HG03095 (cell line): Measurements from ENCODE around the gene A1CF.
"Not testable (repeated sequence)": the region's sequence is repeated elsewhere in the genome, so short reads cannot be mapped to it uniquely, and the experiment has no call there.

Experiments
- ATAC-seq: cut with Tn5 transposase; IDR thresholded peaks from one replicate; pipeline ENCODE4 v1.9.1; 2021; ENCODE audit warnings: moderate library complexity; ENCODE audit not compliant: unreplicated experiment

The A1CF gene

GRCh38 chr10:50794490-50794889 lies 90.9 kb downstream of the A1CF start:
- no peak for ATAC-seq

- no peak for ATAC-seq
Measured at GRCh38 chr10:50788951-50789945, 96.2 kb downstream of the A1CF start.

DNA sequence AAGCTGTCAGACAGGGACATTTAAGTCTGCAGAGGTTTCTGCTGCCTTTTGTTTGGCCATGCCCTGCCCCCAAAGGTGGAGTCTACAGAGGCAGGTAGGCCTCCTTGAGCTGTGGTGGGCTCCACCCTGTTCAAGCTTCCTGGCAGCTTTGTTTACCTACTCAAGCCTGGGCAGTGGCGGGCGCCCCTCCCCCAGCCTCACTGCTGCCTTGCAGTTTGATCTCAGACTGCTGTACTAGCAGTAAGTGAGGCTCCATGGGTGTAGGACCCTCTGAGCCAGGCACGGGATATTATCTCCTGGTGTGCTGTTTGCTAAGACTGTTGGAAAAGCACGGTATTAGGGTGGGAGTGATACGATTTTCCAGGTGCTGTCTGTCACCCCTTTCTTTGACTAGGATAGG lies 97.5 kb downstream of the A1CF start:
- not testable (repeated sequence) for ATAC-seq

GRCh38 chr10:50782017-50782416 lies 103.4 kb downstream of the A1CF start:
- ATAC-seq: not testable (repeated sequence)

GRCh38 chr10:50780036-50780435 lies 105.4 kb downstream of the A1CF start:
- not testable (repeated sequence) for ATAC-seq

GRCh38 chr10:50774868-50775267 lies 110.6 kb downstream of the A1CF start:
- ATAC-seq: not testable (repeated sequence)

- not testable (repeated sequence) for ATAC-seq
Measured at GRCh38 chr10:50772042-50772441, 113.4 kb downstream of the A1CF start.

DNA sequence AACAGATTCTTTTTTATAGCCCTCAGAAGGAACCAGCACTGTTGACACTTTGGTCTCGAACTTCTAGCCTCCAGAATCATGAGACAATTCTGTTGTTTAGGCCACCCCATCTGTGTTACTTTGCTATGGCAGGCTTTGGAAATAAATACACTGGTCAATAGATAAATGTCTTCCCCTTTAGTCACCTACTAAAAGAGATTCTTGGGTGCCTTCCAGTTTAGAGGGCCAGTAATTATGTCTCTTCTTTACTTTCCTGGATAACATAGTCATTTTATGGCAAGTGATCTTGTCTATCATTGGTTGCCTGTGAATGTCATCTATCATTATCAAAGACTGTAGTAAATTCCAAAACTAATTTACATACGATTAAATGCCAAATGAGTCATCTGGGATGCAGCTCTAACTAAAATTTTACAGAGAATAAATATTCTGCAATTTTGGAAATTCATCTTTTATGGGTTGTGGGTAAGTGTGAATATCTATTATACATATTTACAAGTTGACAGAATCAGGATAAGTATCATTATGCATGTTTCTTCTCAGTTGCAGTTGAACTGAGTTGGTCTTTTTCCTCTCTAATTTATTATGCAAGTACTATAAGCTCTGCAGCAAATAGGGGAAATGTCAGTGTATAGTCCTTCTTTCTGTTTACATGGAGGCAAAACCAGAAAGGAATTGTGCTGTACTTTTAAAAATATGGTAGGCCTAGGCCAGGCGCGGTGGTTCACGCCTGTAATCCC lies 118.5 kb downstream of the A1CF start:
- ATAC-seq: not testable (repeated sequence)
